ENCODE measurements around the gene GSAP.

DNA sequence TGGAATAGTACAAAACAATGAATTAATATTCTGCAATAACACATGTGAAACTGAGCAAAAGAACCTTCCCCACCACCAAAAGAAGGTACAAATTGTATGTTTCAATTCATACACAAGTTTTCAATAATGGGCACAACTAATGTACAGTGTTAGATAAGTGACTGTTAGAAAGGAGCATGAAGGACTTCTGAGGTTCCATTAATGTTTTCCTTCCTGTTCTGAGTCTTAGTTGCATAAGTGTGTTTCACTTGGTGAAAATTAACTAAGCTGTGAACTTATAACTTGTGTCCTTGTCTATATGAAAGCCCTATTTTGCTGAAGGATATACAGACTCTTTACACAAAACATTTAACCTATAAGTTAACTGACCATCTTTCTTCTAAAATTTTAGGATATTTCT lies 8.2 kb downstream of the GSAP start:
- TF ChIP-seq, protein P1, sequence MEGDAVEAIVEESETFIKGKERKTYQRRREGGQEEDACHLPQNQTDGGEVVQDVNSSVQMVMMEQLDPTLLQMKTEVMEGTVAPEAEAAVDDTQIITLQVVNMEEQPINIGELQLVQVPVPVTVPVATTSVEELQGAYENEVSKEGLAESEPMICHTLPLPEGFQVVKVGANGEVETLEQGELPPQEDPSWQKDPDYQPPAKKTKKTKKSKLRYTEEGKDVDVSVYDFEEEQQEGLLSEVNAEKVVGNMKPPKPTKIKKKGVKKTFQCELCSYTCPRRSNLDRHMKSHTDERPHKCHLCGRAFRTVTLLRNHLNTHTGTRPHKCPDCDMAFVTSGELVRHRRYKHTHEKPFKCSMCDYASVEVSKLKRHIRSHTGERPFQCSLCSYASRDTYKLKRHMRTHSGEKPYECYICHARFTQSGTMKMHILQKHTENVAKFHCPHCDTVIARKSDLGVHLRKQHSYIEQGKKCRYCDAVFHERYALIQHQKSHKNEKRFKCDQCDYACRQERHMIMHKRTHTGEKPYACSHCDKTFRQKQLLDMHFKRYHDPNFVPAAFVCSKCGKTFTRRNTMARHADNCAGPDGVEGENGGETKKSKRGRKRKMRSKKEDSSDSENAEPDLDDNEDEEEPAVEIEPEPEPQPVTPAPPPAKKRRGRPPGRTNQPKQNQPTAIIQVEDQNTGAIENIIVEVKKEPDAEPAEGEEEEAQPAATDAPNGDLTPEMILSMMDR (conservative IDR thresholded peaks at IDR 0.05; ENCODE audit: low read depth, low read length) = no peak
- TF ChIP-seq, protein P2, sequence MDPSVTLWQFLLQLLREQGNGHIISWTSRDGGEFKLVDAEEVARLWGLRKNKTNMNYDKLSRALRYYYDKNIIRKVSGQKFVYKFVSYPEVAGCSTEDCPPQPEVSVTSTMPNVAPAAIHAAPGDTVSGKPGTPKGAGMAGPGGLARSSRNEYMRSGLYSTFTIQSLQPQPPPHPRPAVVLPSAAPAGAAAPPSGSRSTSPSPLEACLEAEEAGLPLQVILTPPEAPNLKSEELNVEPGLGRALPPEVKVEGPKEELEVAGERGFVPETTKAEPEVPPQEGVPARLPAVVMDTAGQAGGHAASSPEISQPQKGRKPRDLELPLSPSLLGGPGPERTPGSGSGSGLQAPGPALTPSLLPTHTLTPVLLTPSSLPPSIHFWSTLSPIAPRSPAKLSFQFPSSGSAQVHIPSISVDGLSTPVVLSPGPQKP (IDR thresholded peaks at IDR 0.05; ENCODE audit: borderline replicate concordance, low read depth, low read length) = no peak
- TF ChIP-seq, protein P3, sequence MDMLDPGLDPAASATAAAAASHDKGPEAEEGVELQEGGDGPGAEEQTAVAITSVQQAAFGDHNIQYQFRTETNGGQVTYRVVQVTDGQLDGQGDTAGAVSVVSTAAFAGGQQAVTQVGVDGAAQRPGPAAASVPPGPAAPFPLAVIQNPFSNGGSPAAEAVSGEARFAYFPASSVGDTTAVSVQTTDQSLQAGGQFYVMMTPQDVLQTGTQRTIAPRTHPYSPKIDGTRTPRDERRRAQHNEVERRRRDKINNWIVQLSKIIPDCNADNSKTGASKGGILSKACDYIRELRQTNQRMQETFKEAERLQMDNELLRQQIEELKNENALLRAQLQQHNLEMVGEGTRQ (IDR thresholded peaks at IDR 0.05; ENCODE audit: low read depth, low read length) = no peak
- no peak for TF ChIP-seq CEBPB (IDR thresholded peaks at IDR 0.05; ENCODE audit: low read depth, low read length)
- TF ChIP-seq POLR2A (IDR thresholded peaks at IDR 0.05; ENCODE audit: low read depth, low read length) = no peak
- TF ChIP-seq RCOR1 (IDR thresholded peaks at IDR 0.05; ENCODE audit: insufficient replicate concordance, low read length) = no peak
- no peak for TF ChIP-seq RAD21 (IDR thresholded peaks at IDR 0.05; ENCODE audit: low read length)
- TF ChIP-seq RFX5 (IDR thresholded peaks at IDR 0.05; ENCODE audit: low read depth, low read length) = no peak
- TF ChIP-seq CHD1 (IDR thresholded peaks at IDR 0.05; ENCODE audit: low read depth, low read length) = no peak
- no peak for TF ChIP-seq SMC3 (IDR thresholded peaks at IDR 0.05; ENCODE audit: low read depth, low read length)
- no peak for TF ChIP-seq BHLHE40 (IDR thresholded peaks at IDR 0.05; ENCODE audit: low read depth, low read length)
- TF ChIP-seq MXI1 (IDR thresholded peaks at IDR 0.05; ENCODE audit: borderline replicate concordance, low read depth, low read length) = no peak
- TF ChIP-seq MAZ (IDR thresholded peaks at IDR 0.05; ENCODE audit: borderline replicate concordance, low read depth, low read length) = no peak
- no peak for TF ChIP-seq MAFK (IDR thresholded peaks at IDR 0.05; ENCODE audit: low read depth, low read length)

All from IMR-90 (cell line).